Right lobe of liver (tissue), 4 donors: ENCODE results near the gene ZBTB45.

Source experiments
- CTCF ChIP-seq, 4 donors: fragments of 200-600 bp in 3 of 4; fragments of 450-650 bp in 1 of 4; IDR thresholded peaks; one replicate each; pipeline versions ENCODE4 v1.5.1 to v1.8.0; 2016 to 2022; ENCODE audit warnings: antibody characterized with exemption in 4 of 4, mild to moderate bottlenecking in 2 of 4
- POLR2A ChIP-seq: fragments of 450-650 bp; IDR thresholded peaks from one replicate; pipeline ENCODE4 v1.6.1; 2017; ENCODE audit warnings: antibody characterized with exemption, mild to moderate bottlenecking
- donor health status: DM: no; HTN: no; CAD: no.
- donor health status: DM: no; HTN: no; CAD: no.
- donor health status: DM: no; HTN: yes; CAD: no.

- no peak for TF ChIP-seq CTCF (IDR thresholded peaks at IDR 0.05)
- TF ChIP-seq POLR2A, result no peak
Measured at GRCh38 chr19:58468216-58468839, 51.3 kb downstream of the ZBTB45 start.
